ENCODE data around the gene S100A13. TPM values are rescaled to one million over a fixed set of nuclear protein-coding genes. Genes with fewer than 3 reads are reported as not detected.

The S100A13 gene
- total RNA-seq, 2 experiments from 2014 or later: 4.8 to 10.3 TPM

DNA sequence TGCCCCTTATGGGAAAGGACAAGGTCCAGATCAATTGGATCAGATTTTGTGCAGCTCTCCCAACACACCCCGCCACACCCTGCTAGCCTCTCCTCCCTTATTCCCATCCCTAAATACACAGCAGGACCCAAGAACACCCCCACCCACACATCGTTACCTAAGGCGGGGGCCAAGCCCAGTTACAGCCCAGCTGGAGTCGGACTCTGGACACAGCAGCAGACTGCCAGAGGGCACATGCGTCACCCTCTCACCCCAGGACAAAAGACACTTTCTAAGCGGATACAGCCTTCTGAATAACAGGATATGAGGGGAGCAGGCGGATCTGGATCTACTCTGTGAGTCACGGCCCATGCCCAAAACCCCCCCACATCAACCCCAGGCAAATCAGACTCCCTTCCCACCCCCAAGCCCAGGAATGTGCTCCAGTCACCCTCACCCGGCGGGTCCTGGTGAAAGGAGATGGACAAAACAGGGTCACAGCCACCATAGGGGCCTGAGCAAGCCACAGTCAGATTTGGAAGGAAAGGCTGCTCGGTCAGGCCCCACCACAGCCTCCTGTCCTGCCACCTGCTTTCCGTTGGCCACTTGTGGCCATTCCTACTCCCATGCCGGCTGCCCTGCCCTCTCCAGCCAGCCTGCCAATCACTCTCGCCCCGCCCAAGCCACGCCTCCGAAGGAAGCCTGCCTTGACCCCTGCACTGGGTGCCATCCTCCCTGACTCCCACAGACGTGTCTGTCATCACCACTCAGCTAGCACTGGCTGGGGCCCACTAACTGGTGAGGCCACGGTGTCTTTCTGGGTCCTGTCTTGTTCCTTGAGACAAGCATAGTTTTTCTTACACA is 18.3 kb downstream of the S100A13 start:
- Histone ChIP-seq H2AFZ (ENCODE audit: low read length) (no peak overlapping the region), H3K27ac (ENCODE audit: low read depth, low read length, poor library complexity, severe bottlenecking) (no peak overlapping the region), H4K20me1 (ENCODE audit: insufficient read depth, low read length) (no peaks in the 10 kb centered on the region), H3K4me2 (ENCODE audit: low read length) (no peak overlapping the region), H3K9me3 (ENCODE audit: low read length) (no peaks in the 10 kb centered on the region), H3K36me3 (ENCODE audit: insufficient read depth, low read length) (no peaks in the 10 kb centered on the region), H3K4me3 (ENCODE audit: low read depth, low read length, poor library complexity, severe bottlenecking) (no peak overlapping the region), H3K79me2 (ENCODE audit: insufficient read depth, low read depth, low read length) (no peaks in the 10 kb centered on the region), H3K4me1 (ENCODE audit: insufficient read depth, low read length, poor library complexity, severe bottlenecking) (no peaks in the 10 kb centered on the region), H3K9me2 (ENCODE audit: insufficient read depth, low read length) (no peaks in the 10 kb centered on the region)
- no TSS peak for BruUV-seq (replicated peaks)
- TF ChIP-seq, protein P1, sequence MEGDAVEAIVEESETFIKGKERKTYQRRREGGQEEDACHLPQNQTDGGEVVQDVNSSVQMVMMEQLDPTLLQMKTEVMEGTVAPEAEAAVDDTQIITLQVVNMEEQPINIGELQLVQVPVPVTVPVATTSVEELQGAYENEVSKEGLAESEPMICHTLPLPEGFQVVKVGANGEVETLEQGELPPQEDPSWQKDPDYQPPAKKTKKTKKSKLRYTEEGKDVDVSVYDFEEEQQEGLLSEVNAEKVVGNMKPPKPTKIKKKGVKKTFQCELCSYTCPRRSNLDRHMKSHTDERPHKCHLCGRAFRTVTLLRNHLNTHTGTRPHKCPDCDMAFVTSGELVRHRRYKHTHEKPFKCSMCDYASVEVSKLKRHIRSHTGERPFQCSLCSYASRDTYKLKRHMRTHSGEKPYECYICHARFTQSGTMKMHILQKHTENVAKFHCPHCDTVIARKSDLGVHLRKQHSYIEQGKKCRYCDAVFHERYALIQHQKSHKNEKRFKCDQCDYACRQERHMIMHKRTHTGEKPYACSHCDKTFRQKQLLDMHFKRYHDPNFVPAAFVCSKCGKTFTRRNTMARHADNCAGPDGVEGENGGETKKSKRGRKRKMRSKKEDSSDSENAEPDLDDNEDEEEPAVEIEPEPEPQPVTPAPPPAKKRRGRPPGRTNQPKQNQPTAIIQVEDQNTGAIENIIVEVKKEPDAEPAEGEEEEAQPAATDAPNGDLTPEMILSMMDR (conservative IDR thresholded peaks at IDR 0.05; ENCODE audit: low read length): no peak
- no peak for TF ChIP-seq EZH2phosphoT487 (IDR thresholded peaks at IDR 0.05; ENCODE audit: borderline replicate concordance, low read depth, low read length)
- ChIA-PET POLR2A (no interaction called here), CTCF (ENCODE audit: unreplicated experiment) (no interaction called here)
- intact Hi-C loops (cut with micrococcal nuclease; ENCODE audit: unreplicated experiment): no loop called here
- DNase-seq (ENCODE audit: low spot score): no peak

DNA sequence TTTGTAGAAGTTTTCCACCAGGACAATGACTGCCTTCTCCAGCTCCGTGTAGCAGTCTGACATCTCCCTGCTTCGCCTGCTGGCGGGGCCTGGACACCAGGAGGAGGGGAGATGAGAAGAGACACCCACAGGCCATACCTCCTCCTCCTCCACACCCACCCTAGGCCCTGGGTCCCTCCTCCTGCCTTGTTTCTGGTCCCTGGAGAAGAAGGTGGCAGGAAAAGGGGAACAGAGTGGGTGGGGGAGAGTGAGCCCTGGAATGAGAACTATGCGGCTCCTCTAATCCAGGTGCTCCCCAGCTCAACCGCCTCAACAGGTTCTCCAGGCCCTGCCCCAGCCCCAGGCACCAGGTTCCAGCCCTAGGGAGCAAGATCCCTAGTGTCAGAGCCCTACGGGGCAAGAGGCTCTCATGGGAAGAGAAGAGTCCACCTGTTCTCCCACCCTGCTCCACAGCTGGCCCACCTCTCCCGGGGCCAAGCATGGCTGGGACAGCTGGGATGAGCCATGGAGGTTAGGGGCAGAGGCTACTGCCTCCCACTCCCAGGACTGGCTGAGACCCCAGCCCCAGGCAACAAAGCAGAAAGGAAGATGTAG is 19.1 kb downstream of the S100A13 start:
- H4K20me1 ChIP-seq (ENCODE audit: insufficient read depth, low read length): no peaks in the 10 kb centered on the region
- no TSS peak for BruUV-seq (replicated peaks)
- H3K9me2 ChIP-seq (ENCODE audit: insufficient read depth, low read length): no peaks in the 10 kb centered on the region
- H3K4me2 ChIP-seq (ENCODE audit: low read length): no peak overlapping the region
- no peaks in the 10 kb centered on the region for H3K79me2 ChIP-seq (ENCODE audit: insufficient read depth, low read depth, low read length)
- H2AFZ ChIP-seq (ENCODE audit: low read length): no peak overlapping the region
- DNase-seq (ENCODE audit: low spot score): no peak
- H3K36me3 ChIP-seq (ENCODE audit: insufficient read depth, low read length): no peaks in the 10 kb centered on the region
- intact Hi-C loops (cut with micrococcal nuclease; ENCODE audit: unreplicated experiment): no loop called here
- no peaks in the 10 kb centered on the region for H3K4me1 ChIP-seq (ENCODE audit: insufficient read depth, low read length, poor library complexity, severe bottlenecking)
- H3K27ac ChIP-seq (ENCODE audit: low read depth, low read length, poor library complexity, severe bottlenecking): no peak overlapping the region
- POLR2A ChIA-PET: no interaction called here
- CTCF ChIA-PET (ENCODE audit: unreplicated experiment): no interaction called here
- H3K4me3 ChIP-seq (ENCODE audit: low read depth, low read length, poor library complexity, severe bottlenecking): no peak overlapping the region
- TF ChIP-seq, protein P1 (conservative IDR thresholded peaks at IDR 0.05; ENCODE audit: low read length): no peak
- no peak for TF ChIP-seq EZH2phosphoT487 (IDR thresholded peaks at IDR 0.05; ENCODE audit: borderline replicate concordance, low read depth, low read length)
- no peaks in the 10 kb centered on the region for H3K9me3 ChIP-seq (ENCODE audit: low read length)

- intact Hi-C loops (cut with micrococcal nuclease; ENCODE audit: unreplicated experiment): no loop called here
- Histone ChIP-seq H3K36me3 (ENCODE audit: insufficient read depth, low read length) (no peaks in the 10 kb centered on the region), H3K4me2 (ENCODE audit: low read length) (no peak overlapping the region), H3K4me1 (ENCODE audit: insufficient read depth, low read length, poor library complexity, severe bottlenecking) (no peaks in the 10 kb centered on the region), H4K20me1 (ENCODE audit: insufficient read depth, low read length) (no peaks in the 10 kb centered on the region), H3K9me3 (ENCODE audit: low read length) (no peaks in the 10 kb centered on the region), H3K4me3 (ENCODE audit: low read depth, low read length, poor library complexity, severe bottlenecking) (no peak overlapping the region), H2AFZ (ENCODE audit: low read length) (no peak overlapping the region), H3K27ac (ENCODE audit: low read depth, low read length, poor library complexity, severe bottlenecking) (no peak overlapping the region), H3K9me2 (ENCODE audit: insufficient read depth, low read length) (no peaks in the 10 kb centered on the region), H3K79me2 (ENCODE audit: insufficient read depth, low read depth, low read length) (no peaks in the 10 kb centered on the region)
- no peak for DNase-seq (ENCODE audit: low spot score)
- POLR2A ChIA-PET: no interaction called here
- CTCF ChIA-PET (ENCODE audit: unreplicated experiment): no interaction called here
- TF ChIP-seq, protein P1 (conservative IDR thresholded peaks at IDR 0.05; ENCODE audit: low read length): no peak
- TF ChIP-seq EZH2phosphoT487 (IDR thresholded peaks at IDR 0.05; ENCODE audit: borderline replicate concordance, low read depth, low read length): no peak
- no TSS peak for BruUV-seq (replicated peaks)
Observed at GRCh38 chr1:153607381-153607780, 19.9 kb downstream of the S100A13 start.

Data from OCI-LY7 (cell line).